ENCODE data around the gene ROBO2. TPM values are rescaled to one million over a fixed set of nuclear protein-coding genes. Genes with fewer than 3 reads are reported as not detected.

The ROBO2 gene
- total RNA-seq, 4 donors from 2014 or later: 0.16 to 4.0 (median 1.3) TPM

DNA sequence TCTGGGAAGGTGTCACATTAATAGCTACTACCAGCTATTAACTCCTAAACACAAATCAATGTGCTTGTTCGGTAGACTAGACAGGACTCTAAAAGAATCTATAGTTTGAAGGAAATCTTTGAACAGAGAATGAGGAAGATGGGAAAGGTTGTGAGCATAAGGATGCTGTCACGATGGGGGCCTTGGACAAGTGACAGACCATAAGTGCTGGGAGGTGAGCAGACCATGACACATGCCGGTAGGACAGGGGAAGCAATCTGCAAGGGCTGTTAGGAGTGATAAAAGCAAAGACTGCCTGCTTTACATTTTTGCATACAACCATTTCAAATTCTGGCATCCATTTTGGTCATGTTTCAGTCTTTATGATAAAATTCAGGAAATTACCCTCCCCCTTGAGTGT, 645.8 kb downstream of the ROBO2 start:
- no peak for TF ChIP-seq CTCF (IDR thresholded peaks at IDR 0.05; ENCODE audit: low read depth)

DNA sequence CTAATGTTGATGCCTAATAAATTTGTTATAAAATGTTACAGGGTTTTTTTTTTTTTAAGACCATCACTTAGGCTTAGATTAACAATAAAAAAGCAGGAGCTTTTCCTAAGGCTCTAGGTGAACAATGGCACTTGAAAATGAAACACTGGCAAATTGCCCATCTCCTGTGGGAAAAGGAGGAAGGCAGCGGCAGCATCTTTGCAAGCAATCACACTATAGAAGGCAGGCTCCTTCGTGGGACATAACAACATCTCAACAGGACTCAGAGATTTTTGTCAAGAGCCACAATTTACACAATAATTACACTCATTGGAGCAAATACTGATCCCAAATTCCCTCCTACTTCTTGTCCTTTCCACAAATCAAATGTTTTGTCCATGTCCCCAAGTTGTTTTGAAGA, 646.7 kb downstream of the ROBO2 start:
- no peak for TF ChIP-seq CTCF (IDR thresholded peaks at IDR 0.05; ENCODE audit: low read depth)

DNA sequence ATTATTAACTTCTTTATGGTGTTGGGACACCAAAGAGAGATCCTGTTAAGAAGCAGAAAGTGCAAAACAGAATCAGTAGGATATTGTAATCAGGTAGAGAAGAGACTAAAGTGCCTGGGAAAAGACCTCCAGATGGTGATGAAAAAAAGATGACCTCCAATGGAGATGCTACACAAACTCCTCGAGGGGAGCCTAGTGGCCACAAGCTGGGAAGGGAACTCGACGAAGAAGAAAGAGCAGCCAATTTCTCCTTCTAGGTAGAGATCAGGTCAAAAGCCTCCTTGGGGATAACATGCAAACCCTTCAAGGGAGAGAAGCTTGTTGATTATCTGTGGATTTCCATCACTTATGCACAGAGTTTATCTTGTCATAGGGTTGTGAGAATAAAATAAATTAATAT, 647.6 kb downstream of the ROBO2 start:
- no peak for TF ChIP-seq CTCF (IDR thresholded peaks at IDR 0.05; ENCODE audit: low read depth)

- no peak for TF ChIP-seq CTCF (IDR thresholded peaks at IDR 0.05; ENCODE audit: low read depth)
These were observed 650.5 kb downstream of the ROBO2 start for GRCh38 chr3:77690284-77690845.

- TF ChIP-seq CTCF (IDR thresholded peaks at IDR 0.05; ENCODE audit: low read depth): no peak
These were observed 653.2 kb downstream of the ROBO2 start for GRCh38 chr3:77693147-77693546.

DNA sequence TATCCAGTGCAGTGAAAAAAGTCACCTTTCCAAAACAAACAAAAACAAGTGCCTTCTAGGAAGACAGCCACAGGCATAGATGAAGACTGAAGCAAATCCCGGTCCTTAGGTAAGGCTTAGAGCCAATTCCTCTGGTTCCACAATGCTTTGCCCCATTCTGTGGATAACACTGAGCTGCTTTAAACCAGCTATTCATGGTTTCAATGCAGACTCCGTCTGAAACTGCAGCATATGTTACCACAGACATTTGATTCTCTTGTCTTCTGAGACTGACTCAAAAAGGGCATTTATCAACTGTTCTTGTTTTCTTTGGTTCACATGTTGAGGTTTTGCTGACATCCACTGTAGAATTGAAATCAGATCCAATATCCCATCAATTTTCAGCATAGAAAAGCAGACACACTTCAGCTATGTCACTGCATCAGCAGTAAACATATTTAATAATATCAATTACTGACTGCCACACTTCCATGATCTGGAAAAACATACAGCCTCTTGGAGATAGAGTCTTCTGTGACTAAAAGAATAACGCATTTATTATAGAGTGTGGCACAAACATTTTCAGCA, 659.3 kb downstream of the ROBO2 start:
- TF ChIP-seq CTCF (IDR thresholded peaks at IDR 0.05; ENCODE audit: low read depth): no peak

Small RNAs within 50 kb of the gene (small RNA-seq; reads per million reads assigned to genes)
- gene RNU6-386P: not detected

Data from subcutaneous adipose tissue (tissue), 4 donors.